B cell (primary cell): ENCODE data around the gene TSPYL6. TPM values are rescaled to one million over a fixed set of nuclear protein-coding genes. Genes with fewer than 3 reads are reported as not detected.

Source experiments
- ATAC-seq: fragments of 200-7000 bp; cut with Tn5 transposase; one replicate; pipeline ENCODE4 v1.10.0; 2021; ENCODE audit warnings: low read depth, mild to moderate bottlenecking, moderate number of reproducible peaks, moderate library complexity
- CTCF ChIA-PET: fragments of 350-600 bp; sonication (Branson Sonifier 250); formaldehyde crosslinking; loops from one replicate; lab custom pipeline; 2021; ENCODE audit warnings: antibody characterized with exemption, inconsistent platforms; lab: Charles Lee
- POLR2A ChIA-PET: fragments of 350-600 bp; sonication (Branson Sonifier 250); formaldehyde crosslinking; loops from one replicate; lab custom pipeline; 2021; ENCODE audit warnings: antibody characterized with exemption; lab: Charles Lee
- DNase-seq: peaks from one replicate; pipeline ENCODE4 v3.0.0; 2013
- H2AFZ ChIP-seq: 2 replicates; pipeline ENCODE4 v1.6.1; 2012; ENCODE audit warnings: mild to moderate bottlenecking, low read depth, low read length; ENCODE audit not compliant: insufficient read depth, poor library complexity, severe bottlenecking
- H3K27ac ChIP-seq, 2 donors: 1 replicate in 1 of 2; 2 replicates in 1 of 2; pipeline ENCODE4 v1.5.1; 2012 to 2013; ENCODE audit warnings: low read length in 2 of 2, mild to moderate bottlenecking in 2 of 2, moderate library complexity in 1 of 2
- H3K27me3 ChIP-seq, 4 experiments: fragments of 200-600 bp in 1 of 4; sonication (generic) in 1 of 4; replicated peaks in 1 of 4; 1 replicate in 2 of 4; 2 replicates in 2 of 4; pipeline versions ENCODE4 v1.6.1 to v1.7.0; 2013 to 2016; ENCODE audit warnings: low read length in 3 of 4, mild to moderate bottlenecking in 2 of 4, mixed read lengths in 1 of 4, moderate library complexity in 1 of 4; ENCODE audit not compliant: insufficient read depth in 4 of 4, control insufficient read depth in 3 of 4; ENCODE audit errors: control extremely low read depth in 1 of 4
- H3K36me3 ChIP-seq, 2 experiments: replicated peaks in 1 of 2; 1 replicate in 1 of 2; 2 replicates in 1 of 2; pipeline versions ENCODE4 v1.6.1 to v1.7.1; 2013; ENCODE audit warnings: low read length in 1 of 2; ENCODE audit not compliant: insufficient read depth in 2 of 2, control insufficient read depth in 1 of 2; ENCODE audit errors: control extremely low read depth in 1 of 2, extremely low read depth in 1 of 2
- H3K4me1 ChIP-seq, 2 donors: fragments of 200-600 bp in 1 of 2; sonication (generic) in 1 of 2; 1 replicate in 1 of 2; 2 replicates in 1 of 2; pipeline versions ENCODE4 v1.5.1 to v1.6.1; 2013 to 2017; ENCODE audit warnings: low read length in 2 of 2; ENCODE audit not compliant: control insufficient read depth in 2 of 2, insufficient read depth in 2 of 2
- H3K4me2 ChIP-seq: replicated peaks from 2 replicates; pipeline ENCODE3; 2012; ENCODE audit warnings: mild to moderate bottlenecking, low read depth, low read length; ENCODE audit not compliant: poor library complexity, severe bottlenecking
- H3K4me3 ChIP-seq, 5 experiments: fragments of 200-600 bp in 1 of 5; sonication (generic) in 1 of 5; 1 replicate in 3 of 5; 2 replicates in 2 of 5; pipeline versions ENCODE4 v1.5.1 to v1.7.0; 2011 to 2016; ENCODE audit warnings: low read length in 4 of 5, mild to moderate bottlenecking in 4 of 5, low read depth in 2 of 5, control low read depth in 1 of 5, moderate library complexity in 1 of 5; ENCODE audit not compliant: insufficient read depth in 1 of 5; ENCODE audit errors: control extremely low read depth in 1 of 5, extremely low read depth in 1 of 5
- H3K79me2 ChIP-seq: fragments of 200-600 bp; sonication (generic); one replicate; pipeline ENCODE4 v1.6.0; 2016; ENCODE audit warnings: low read length; ENCODE audit not compliant: control insufficient read depth, insufficient read depth
- H3K9ac ChIP-seq: fragments of 200-600 bp; sonication (generic); 2 replicates; pipeline ENCODE4 v1.6.1; 2017; ENCODE audit warnings: mild to moderate bottlenecking, low read length, moderate library complexity
- H3K9me3 ChIP-seq, 3 donors: one replicate each; pipeline versions ENCODE4 v1.6.1 to v1.7.1; 2013; ENCODE audit warnings: low read length in 2 of 3; ENCODE audit not compliant: control insufficient read depth in 2 of 3, insufficient read depth in 1 of 3; ENCODE audit errors: control extremely low read depth in 1 of 3
- H4K20me1 ChIP-seq: 2 replicates; pipeline ENCODE4 v1.6.0; 2012; ENCODE audit warnings: mild to moderate bottlenecking, low read length; ENCODE audit not compliant: insufficient read depth, control insufficient read depth, poor library complexity, severe bottlenecking
- H3K27ac Mint-ChIP-seq: one replicate; pipeline ENCODE4 v1.8.0; 2021; ENCODE audit warnings: mixed read lengths
- H3K27me3 Mint-ChIP-seq: one replicate; pipeline ENCODE4 v1.8.0; 2021; ENCODE audit warnings: mixed read lengths
- H3K4me1 Mint-ChIP-seq: one replicate; pipeline ENCODE4 v1.8.0; 2021; ENCODE audit warnings: mixed read lengths
- H3K4me3 Mint-ChIP-seq: one replicate; pipeline ENCODE4 v1.8.0; 2021; ENCODE audit warnings: mixed read lengths
- H3K9me3 Mint-ChIP-seq: one replicate; pipeline ENCODE4 v1.8.0; 2022; ENCODE audit warnings: mixed read lengths; ENCODE audit not compliant: insufficient read depth
- CTCF ChIP-seq: fragments of 200-600 bp; IDR thresholded peaks from one replicate; pipeline ENCODE4 v1.8.0; 2022; ENCODE audit warnings: antibody characterized with exemption, mild to moderate bottlenecking
- EZH2 ChIP-seq: IDR thresholded peaks from 2 replicates; pipeline ENCODE4 v1.6.1; 2012; ENCODE audit warnings: borderline replicate concordance, low read depth, mild to moderate bottlenecking, moderate library complexity, low read length; ENCODE audit not compliant: insufficient read depth, poor library complexity, severe bottlenecking
- WGBS: methylation state at CpG from one replicate; pipeline ENCODE4 v1.1.5; 2013; ENCODE audit warnings: missing lambda C conversion rate; ENCODE audit not compliant: insufficient coverage; 5-methylcytosine and 5-hydroxymethylcytosine counted together
- intact Hi-C: fragments of 100-400 bp; cut with micrococcal nuclease; formaldehyde crosslinking; loops from one replicate; pipeline ENCODE4 v1.10.0; 2022
- polyA plus RNA-seq: library from polyadenylated mRNA; depleted of rRNA; stranded (reverse); fragments of >200 nt; gene quantifications from 2 replicates; pipeline ENCODE4 v1.2.3, GENCODE V29; 2012
- total RNA-seq, 2 donors: library from RNA; stranded (reverse); fragments of 120-200 nt in 1 of 2; gene quantifications; 1 replicate in 1 of 2; 2 replicates in 1 of 2; pipeline versions ENCODE4 v1.2.3 to v1.2.4, GENCODE V29; 2013 to 2022

Gene TSPYL6
- total and polyA plus RNA-seq, 2 donors (not counting 1 experiment from before 2014, with no cell fraction given) = not detected

GRCh38 chr2:54207666-54208195 is 48.3 kb downstream of the TSPYL6 start:
- H3K4me3 ChIP-seq = no peak overlapping the region
- no peak overlapping the region for H3K4me2 ChIP-seq
- H3K9me3 ChIP-seq = peaks cover 0 to 5% (median 4%) of the 10 kb centered on the region in 3 donors
- Mint-ChIP-seq H3K27ac (no peak overlapping the region), H3K4me1 (no peaks in the 10 kb centered on the region), H3K4me3 (no peak overlapping the region), H3K27me3 (no peaks in the 10 kb centered on the region), H3K9me3 (peaks cover 3% of the 10 kb centered on the region)
- no peaks in the 10 kb centered on the region for H3K27me3 ChIP-seq
- H3K27ac ChIP-seq = no peak overlapping the region
- TF ChIP-seq EZH2 = no peak
- no peak for TF ChIP-seq CTCF
- DNase-seq (no peak), ATAC-seq (no peak)
- CTCF ChIA-PET = no interaction called here
- H2AFZ ChIP-seq = no peak overlapping the region
- no peaks in the 10 kb centered on the region for H3K4me1 ChIP-seq
- no peaks in the 10 kb centered on the region for H3K36me3 ChIP-seq
- WGBS = no CpG with 5 or more reads among the region's 3 CpGs
- no peaks in the 10 kb centered on the region for H3K79me2 ChIP-seq
- intact Hi-C loops = no loop called here
- POLR2A ChIA-PET = no interaction called here
- H4K20me1 ChIP-seq = no peaks in the 10 kb centered on the region
- no peak overlapping the region for H3K9ac ChIP-seq

- Mint-ChIP-seq H3K9me3 (peaks cover 3% of the 10 kb centered on the region), H3K27ac (no peak overlapping the region), H3K27me3 (no peaks in the 10 kb centered on the region), H3K4me1 (no peaks in the 10 kb centered on the region), H3K4me3 (no peak overlapping the region)
- CTCF ChIA-PET = interaction anchor here (0.7 to 1.0 kb wide), 2 partner anchors 12 to 296 kb away, joined by 3 to 5 read pairs; no protein-coding TSS in a partner anchor
- no peaks in the 10 kb centered on the region for H3K79me2 ChIP-seq
- H3K9ac ChIP-seq = no peak overlapping the region
- POLR2A ChIA-PET = no interaction called here
- H3K4me3 ChIP-seq = no peak overlapping the region
- ATAC-seq (no peak), DNase-seq (peak; percentile 13)
- no peak for TF ChIP-seq EZH2
- TF ChIP-seq CTCF = peak; percentile 39
- intact Hi-C loops = no loop called here
- H3K9me3 ChIP-seq = peaks cover 0 to 15% (median 5%) of the 10 kb centered on the region in 3 donors
- no peak overlapping the region for H2AFZ ChIP-seq
- no peak overlapping the region for H3K27ac ChIP-seq
- H4K20me1 ChIP-seq = no peaks in the 10 kb centered on the region
- no peak overlapping the region for H3K4me2 ChIP-seq
- no peaks in the 10 kb centered on the region for H3K36me3 ChIP-seq
- no peaks in the 10 kb centered on the region for H3K27me3 ChIP-seq
- no CpG with 5 or more reads among the region's 2 CpGs for WGBS
- no peaks in the 10 kb centered on the region for H3K4me1 ChIP-seq
Measured at GRCh38 chr2:54206596-54206995, 49.4 kb downstream of the TSPYL6 start.
